SHP77 (cell line): ENCODE results near the gene TFPI2.

Experiments
- DNase-seq, 2 experiments: peaks; one replicate each; lab custom pipeline; 2025; lab: John Stamatoyannopoulos, UW

TFPI2 gene

DNA sequence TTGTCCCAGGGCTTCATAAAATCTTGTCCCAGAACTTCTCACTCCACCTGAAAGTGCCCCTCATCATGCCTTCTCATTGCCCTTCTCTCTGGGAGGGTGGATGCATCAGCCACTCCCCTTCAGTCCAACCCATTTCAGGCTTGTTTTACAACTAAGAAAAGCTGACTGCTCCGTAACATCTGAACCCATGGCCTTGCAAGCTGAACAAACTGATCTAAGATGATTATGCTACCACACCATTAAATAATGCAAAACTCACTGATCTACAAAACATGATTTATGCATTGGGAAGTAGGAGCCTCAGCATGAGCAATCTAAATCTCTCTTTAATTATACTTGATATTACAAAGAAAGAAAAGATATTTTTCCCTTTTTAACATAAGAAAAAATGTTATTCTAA, 34.8 kb downstream of the TFPI2 start:
- no peak for DNase-seq

DNA sequence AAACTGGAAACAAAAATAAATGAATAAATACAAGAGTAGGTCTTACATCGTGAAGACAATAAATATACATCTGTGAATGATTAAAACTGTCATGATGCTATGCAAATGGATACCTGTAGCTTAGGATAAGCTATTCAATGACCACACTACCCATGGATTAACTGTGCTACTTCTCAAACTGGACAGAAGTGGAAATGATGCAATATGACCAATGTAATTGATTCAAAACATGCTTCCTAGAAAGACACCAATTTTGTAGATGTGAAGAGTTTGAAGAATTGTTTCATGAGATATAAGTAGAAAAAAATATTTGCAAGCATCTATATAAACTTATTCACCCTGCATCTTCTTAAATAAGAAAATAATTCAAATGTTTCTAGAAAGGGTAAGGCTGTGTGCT, 36.1 kb downstream of the TFPI2 start:
- DNase-seq = no peak

DNA sequence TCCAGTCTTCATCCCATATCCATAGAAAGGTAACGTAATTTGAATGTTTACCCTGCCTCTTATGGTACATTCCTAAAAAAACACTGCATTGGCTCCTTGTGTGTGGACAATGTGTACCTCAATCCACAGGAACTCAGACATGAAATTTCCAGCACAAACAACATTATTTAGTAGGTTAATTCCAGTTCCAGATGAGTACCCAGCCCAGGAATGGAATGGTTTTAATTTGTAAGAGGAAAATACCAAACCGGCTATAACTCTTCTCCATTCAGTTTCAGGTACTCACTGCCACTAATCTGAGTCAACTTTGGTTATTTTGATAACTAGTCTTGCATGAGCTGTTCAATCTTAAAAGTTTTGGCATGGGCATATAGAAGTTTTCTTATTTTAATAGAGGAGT, 39.0 kb downstream of the TFPI2 start:
- no peak for DNase-seq

DNA sequence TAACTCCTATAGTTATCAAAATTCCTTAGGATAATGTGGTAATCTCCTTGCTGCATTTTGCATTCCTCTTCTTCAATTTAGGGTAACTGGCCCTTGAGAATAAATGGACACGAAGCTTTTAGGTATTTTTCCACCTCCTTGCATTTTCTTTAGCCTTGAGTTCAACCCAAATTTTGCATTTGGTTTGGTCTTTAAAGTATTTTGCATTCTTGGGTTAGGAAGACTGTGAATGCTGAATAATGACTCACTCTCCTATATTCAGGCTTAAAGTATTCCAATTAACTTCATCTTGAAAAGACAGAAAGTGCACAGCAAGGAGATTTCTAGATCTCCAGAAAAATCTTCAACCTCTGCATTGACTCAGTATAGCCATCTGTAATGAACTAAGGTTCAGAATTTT, 47.3 kb downstream of the TFPI2 start:
- no peak for DNase-seq

DNA sequence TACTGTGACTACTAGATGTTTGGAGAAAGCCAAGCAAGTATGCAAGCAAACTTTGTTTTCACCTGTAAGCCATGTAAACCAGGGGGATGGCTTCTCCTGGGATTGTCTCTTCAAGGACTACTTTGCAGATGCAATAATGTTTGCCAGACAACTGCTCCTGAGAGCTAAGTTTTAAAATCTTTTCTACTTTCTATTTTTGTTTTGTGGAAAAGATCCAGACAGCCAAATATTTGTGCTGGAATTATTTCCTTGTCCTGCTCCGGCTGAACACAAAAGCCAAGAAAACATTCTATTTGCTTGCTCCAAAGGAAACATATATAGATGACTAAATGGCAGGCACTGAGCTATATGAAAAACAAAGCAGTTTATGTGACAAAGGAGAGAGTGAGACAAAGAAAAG, 51.6 kb downstream of the TFPI2 start:
- DNase-seq = no peak

DNA sequence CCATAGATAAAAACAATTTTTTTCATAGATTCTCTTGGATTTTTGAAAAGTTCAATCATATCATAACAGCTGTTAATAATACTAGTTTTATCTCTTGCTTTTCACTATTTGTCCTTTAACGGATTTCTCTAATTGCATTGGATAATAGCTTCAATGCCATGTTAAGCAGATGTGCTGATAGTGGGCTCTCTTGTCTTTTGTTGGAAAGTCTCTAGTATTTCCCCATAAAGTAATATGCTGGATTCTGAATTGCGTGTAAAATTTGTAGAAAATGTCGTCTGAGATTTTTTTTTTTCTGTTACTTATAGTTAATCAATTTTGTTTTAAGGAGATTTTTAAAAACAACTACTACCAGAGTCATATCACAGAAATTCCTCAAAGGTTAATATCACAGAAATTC, 53.3 kb downstream of the TFPI2 start:
- DNase-seq = no peak

DNA sequence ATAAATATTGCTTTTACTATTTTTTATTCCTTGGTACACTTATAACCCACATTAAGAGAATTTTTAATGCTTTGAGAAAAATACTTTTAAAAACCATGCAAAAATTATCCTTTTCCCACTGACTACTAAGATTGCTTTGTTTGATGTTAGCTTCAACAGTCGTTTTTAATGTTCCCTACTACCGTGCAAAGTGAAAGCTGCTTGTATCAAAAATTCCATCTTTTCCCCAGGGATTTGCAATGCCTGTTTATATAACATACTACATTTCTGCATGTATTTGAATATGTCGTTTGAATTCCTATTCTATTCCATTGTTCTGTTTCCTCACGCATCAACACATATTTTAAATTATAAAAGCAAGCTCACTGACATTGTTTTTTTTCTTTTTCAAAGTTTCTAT, 54.4 kb downstream of the TFPI2 start:
- no peak for DNase-seq

DNA sequence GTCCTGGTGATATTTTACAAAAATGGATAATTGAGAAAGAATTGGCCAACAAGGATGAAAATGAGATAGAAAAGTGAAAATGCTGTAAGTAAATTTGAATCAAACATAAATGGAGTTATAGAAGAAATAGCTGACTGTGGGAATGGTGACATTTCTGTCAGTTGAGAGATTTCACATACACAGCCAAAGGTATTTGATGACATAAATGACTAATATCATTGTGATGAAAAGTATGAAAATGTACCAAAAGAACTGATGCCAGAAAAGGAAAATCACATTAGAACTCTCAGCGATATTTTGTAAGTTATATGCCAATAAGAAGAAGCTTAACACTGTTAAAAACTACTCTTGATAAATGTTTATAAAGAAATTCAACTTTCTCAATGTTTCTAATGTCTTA, 54.9 kb downstream of the TFPI2 start:
- DNase-seq = no peak
